HFF-Myc (cell line): ENCODE measurements around the gene HSPA1A.
"Not testable (repeated sequence)": the region's sequence is repeated elsewhere in the genome, so short reads cannot be mapped to it uniquely, and the experiment has no call there.

Experiments used
- DNase-seq: peaks from one replicate; pipeline ENCODE4 v3.0.0-alpha.2; 2011; ENCODE audit warnings: low read depth; ENCODE audit errors: extremely low read depth
- H3K4me3 ChIP-seq: replicated peaks from 2 replicates; pipeline ENCODE4 v1.5.1; 2011; ENCODE audit warnings: low read depth, mild to moderate bottlenecking, control low read depth, low read length
- TF ChIP-seq, protein P1 (sequence below): IDR thresholded peaks from 2 replicates; pipeline ENCODE4 v1.5.1; 2012; ENCODE audit warnings: mild to moderate bottlenecking, low read depth, low read length, control low read depth; ENCODE audit errors: missing control alignments

Gene HSPA1A

DNA sequence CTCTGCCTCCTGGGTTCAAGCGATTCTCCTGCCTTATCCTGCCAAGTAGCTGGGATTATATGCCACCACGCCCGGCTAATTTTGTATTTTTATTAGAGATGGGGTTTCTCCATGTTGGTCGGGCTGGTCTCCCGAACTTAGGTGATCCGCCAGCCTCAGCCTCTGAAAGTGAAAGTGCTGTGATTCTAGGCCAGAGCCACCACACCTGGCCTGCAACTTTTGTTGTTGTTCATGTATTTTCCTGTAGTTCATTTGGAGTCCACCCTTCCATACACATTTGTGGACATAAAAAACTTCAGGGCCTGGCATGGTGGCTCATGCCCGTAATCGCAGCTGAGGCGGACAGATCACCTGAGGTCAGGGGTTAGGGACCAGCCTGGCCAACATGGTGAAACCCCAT lies 26.7 kb downstream of the HSPA1A start:
- TF ChIP-seq, protein P1, sequence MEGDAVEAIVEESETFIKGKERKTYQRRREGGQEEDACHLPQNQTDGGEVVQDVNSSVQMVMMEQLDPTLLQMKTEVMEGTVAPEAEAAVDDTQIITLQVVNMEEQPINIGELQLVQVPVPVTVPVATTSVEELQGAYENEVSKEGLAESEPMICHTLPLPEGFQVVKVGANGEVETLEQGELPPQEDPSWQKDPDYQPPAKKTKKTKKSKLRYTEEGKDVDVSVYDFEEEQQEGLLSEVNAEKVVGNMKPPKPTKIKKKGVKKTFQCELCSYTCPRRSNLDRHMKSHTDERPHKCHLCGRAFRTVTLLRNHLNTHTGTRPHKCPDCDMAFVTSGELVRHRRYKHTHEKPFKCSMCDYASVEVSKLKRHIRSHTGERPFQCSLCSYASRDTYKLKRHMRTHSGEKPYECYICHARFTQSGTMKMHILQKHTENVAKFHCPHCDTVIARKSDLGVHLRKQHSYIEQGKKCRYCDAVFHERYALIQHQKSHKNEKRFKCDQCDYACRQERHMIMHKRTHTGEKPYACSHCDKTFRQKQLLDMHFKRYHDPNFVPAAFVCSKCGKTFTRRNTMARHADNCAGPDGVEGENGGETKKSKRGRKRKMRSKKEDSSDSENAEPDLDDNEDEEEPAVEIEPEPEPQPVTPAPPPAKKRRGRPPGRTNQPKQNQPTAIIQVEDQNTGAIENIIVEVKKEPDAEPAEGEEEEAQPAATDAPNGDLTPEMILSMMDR: no peak
- no peak for DNase-seq
- no peak overlapping the region for H3K4me3 ChIP-seq

- TF ChIP-seq, protein P1: no peak
- H3K4me3 ChIP-seq: no peak overlapping the region
- no peak for DNase-seq
These were observed 29.2 kb downstream of the HSPA1A start for GRCh38 chr6:31844507-31844906.

DNA sequence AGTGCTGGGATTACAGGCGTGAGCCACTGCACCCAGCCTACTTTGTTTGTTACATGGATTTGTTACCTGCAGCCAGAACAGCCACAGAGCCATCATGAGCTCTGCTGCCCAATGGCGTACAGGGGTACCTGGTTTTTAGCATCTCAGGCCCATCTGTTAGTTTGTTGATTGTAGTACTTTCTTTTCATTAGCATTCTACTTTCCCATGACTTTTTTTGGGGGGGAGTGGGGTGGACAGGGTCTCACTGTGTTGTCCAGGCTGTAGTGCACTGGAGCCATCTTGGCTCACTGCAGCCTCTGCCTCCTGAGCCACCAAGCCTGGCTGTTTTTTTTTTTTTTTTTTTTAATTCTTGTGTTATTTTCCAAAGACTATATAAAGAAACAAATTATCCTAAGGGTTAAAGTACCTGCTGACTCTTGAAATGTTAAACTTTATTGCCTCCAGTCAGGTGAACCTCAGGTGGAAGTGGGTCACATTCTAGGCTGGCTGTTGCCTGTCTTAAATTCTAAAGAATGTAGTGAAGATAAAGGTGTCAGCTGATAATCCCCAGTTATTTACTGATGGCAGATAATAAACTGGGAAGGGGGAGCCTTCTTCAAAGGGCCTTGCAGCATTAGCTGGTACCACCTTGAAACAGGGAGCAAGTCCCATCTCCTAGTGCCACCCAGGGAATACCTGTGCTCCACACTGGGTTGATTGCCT lies 32.1 kb downstream of the HSPA1A start:
- TF ChIP-seq, protein P1: no peak
- H3K4me3 ChIP-seq: no peak overlapping the region
- DNase-seq: no peak

DNA sequence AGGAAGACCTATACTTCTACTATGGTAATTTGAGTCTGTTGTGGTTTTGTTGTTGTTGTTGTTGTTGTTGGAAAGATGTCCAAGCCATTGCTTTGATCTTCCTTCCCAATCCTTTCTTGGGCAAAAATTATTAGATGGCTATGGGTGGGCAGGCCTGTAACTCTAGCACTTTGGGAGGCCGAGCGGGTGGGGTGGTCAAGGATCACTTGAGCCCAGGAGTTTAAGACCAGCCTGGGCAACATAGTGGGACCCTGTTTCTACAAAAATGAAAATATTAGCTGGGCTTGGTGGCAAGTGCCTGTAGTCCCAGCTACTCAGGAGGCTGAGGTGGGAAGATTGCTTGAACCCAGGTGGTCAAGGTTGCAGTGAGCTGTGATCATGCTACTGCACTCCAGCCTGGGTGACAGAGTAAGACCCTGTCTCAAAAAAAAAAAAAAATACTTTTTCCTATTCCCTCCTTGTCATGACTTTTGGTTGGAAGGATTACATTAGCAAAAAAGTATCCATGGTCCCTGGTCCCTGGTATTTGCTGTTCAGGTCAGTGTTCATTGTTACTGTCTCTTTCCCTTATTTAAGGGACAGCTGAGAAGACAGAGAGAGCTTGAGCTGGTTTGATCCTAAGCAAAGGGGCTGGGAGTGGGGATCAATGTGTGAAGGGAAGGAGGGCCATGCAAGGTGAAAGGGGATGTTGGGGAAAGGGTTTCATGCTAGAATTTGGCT lies 35.6 kb downstream of the HSPA1A start:
- TF ChIP-seq, protein P1: no peak
- DNase-seq: no peak
- H3K4me3 ChIP-seq: no peak overlapping the region

DNA sequence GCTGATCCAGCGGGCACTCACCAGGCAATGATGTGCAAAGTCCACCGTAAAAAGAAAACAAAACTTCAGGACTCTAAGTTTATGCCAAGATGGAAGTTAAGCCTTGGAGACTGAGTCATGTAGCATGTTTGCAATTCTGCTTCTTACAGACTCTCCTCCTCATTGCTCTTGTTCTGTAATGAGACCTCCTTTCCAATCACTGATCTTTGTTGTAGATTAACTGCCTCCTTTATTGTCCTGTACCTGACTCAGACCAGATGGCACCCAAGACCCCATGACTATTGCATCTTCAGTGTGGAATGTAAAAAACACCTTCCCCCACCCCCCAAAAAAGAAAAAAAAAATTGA lies 36.1 kb downstream of the HSPA1A start:
- no peak for DNase-seq
- no peak overlapping the region for H3K4me3 ChIP-seq
- TF ChIP-seq, protein P1: no peak

- DNase-seq, H3K4me3 ChIP-seq: not testable (repeated sequence)
These were observed 36.8 kb downstream of the HSPA1A start for GRCh38 chr6:31851980-31852718.

GRCh38 chr6:31857774-31858173 lies 42.4 kb downstream of the HSPA1A start:
- H3K4me3 ChIP-seq, DNase-seq: not testable (repeated sequence)
